Parathyroid adenoma (tissue), 2 donors: ENCODE data around the gene ADA.

Source experiments
- H2AFZ ChIP-seq: fragments of 300-600 bp; sonication (generic); one replicate; pipeline ENCODE4 v1.7.0; 2017; ENCODE audit warnings: antibody characterized with exemption, mild to moderate bottlenecking
- H3K27ac ChIP-seq: fragments of 300-600 bp; sonication (generic); one replicate; pipeline ENCODE4 v1.7.0; 2017
- H3K27me3 ChIP-seq: fragments of 300-600 bp; sonication (generic); one replicate; pipeline ENCODE4 v1.7.0; 2017; ENCODE audit warnings: low read length; ENCODE audit not compliant: control insufficient read depth, insufficient read depth
- H3K36me3 ChIP-seq: fragments of 300-600 bp; sonication (generic); one replicate; pipeline ENCODE4 v1.7.0; 2017; ENCODE audit warnings: low read length; ENCODE audit not compliant: control insufficient read depth, insufficient read depth
- H3K4me1 ChIP-seq: fragments of 300-600 bp; sonication (generic); one replicate; pipeline ENCODE4 v1.7.0; 2017; ENCODE audit warnings: control low read depth
- H3K4me2 ChIP-seq: fragments of 300-600 bp; sonication (generic); one replicate; pipeline ENCODE4 v1.7.0; 2017; ENCODE audit warnings: low read length
- H3K4me3 ChIP-seq: fragments of 300-600 bp; sonication (generic); one replicate; pipeline ENCODE4 v1.7.0; 2017; ENCODE audit warnings: low read depth, low read length
- H3K79me2 ChIP-seq: fragments of 300-600 bp; sonication (generic); one replicate; pipeline ENCODE4 v1.7.0; 2017; ENCODE audit warnings: control low read depth
- H3K9ac ChIP-seq: fragments of 300-600 bp; sonication (generic); one replicate; pipeline ENCODE4 v1.7.0; 2017; ENCODE audit warnings: mild to moderate bottlenecking
- H3K9me3 ChIP-seq: fragments of 300-600 bp; sonication (generic); one replicate; pipeline ENCODE4 v1.7.0; 2017; ENCODE audit warnings: low read length; ENCODE audit not compliant: control insufficient read depth
- CTCF ChIP-seq: fragments of 300-600 bp; sonication (generic); IDR thresholded peaks from one replicate; pipeline ENCODE4 v1.7.0; 2017; ENCODE audit warnings: antibody characterized with exemption, mild to moderate bottlenecking
- donor health status: primary hyperparathyroidism.

The ADA gene

DNA sequence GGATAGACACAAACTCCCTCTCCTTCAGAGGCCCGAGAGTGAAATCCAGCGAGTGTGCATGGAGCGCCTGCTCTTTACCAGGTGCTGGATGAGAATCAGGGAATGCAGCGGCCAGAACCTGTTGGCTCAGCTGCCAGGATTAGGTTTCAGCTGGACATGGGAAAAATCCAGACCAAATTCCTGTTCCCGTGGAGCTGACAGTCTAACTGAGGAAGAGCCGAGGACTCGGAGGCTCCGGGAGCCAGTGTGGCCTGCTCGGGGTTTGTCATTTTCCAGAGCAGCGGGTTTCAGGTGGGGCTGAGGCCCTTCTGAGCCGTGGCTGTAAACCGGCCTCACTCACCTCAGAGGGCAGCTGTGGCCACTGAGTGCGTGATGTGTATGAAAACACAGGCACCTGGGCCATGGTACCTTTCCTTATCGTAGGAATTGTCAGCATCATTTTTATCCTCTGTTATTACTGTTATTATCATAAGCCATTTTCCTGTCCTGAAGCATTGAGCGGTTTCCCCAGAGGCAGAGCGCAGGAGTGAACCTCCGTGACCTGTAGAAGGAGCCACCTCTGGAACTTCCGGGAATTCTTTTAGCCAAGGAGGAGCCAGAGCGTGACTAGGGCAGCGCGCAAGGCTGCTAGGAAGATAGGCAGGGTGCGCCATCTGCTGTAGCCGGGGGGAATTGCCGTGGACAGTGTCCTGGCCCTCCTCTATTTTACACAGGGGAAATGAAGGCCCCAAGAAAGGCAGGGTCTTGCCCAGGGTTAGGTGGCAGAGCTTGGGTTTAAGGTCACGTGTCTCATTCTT is 41.8 kb downstream of the ADA start:
- Histone ChIP-seq H3K4me3 (no peak overlapping the region), H3K9ac (no peak overlapping the region), H3K27me3 (no peaks in the 10 kb centered on the region), H3K4me1 (peaks cover 8% of the 10 kb centered on the region), H3K79me2 (peaks cover 11% of the 10 kb centered on the region), H3K4me2 (peak overlapping the region; percentile 43), H3K36me3 (no peaks in the 10 kb centered on the region), H3K9me3 (no peaks in the 10 kb centered on the region), H3K27ac (peak overlapping the region; percentile 90), H2AFZ (peak overlapping the region; percentile 68)
- peak; percentile 99 for TF ChIP-seq CTCF

DNA sequence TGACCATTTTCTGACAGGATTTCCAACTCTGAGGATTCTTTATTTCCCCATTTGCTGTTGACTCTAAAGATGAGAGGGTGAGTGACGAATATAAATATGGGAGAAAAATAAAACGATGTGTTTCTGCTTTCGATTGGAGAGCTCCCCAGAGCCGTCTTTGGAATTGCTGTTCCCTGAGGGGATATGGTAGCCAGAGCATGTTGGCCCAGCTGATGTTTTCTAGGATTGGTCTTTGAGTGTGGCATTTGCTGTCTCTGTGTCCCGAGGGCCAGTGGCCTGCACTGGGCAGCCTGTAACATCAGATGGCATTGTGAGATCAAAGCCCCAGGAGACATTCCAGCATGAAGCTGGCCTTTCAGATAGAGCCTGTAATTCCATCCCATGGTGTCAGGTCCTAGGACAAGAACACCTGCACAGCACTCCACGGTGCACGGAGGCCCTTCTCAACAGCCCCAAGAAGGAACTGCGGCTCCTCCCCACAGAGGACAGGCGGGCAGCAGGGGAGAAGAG is 42.4 kb downstream of the ADA start:
- Histone ChIP-seq H3K79me2 (peaks cover 13% of the 10 kb centered on the region), H3K4me3 (no peak overlapping the region), H3K4me1 (peaks cover 8% of the 10 kb centered on the region), H3K36me3 (no peaks in the 10 kb centered on the region), H3K9ac (no peak overlapping the region), H2AFZ (peak overlapping the region; percentile 68), H3K9me3 (no peaks in the 10 kb centered on the region), H3K27ac (peak overlapping the region; percentile 90), H3K4me2 (peak overlapping the region; percentile 43), H3K27me3 (no peaks in the 10 kb centered on the region)
- TF ChIP-seq CTCF = no peak

- H2AFZ ChIP-seq = no peak overlapping the region
- peaks cover 12% of the 10 kb centered on the region for H3K4me1 ChIP-seq
- no peak overlapping the region for H3K27ac ChIP-seq
- H3K9me3 ChIP-seq = no peaks in the 10 kb centered on the region
- H3K9ac ChIP-seq = no peak overlapping the region
- H3K79me2 ChIP-seq = peaks cover 6% of the 10 kb centered on the region
- TF ChIP-seq CTCF = no peak
- no peaks in the 10 kb centered on the region for H3K36me3 ChIP-seq
- no peak overlapping the region for H3K4me3 ChIP-seq
- no peaks in the 10 kb centered on the region for H3K27me3 ChIP-seq
- H3K4me2 ChIP-seq = no peak overlapping the region
Measured at GRCh38 chr20:44606725-44607441, 44.6 kb downstream of the ADA start.

- peaks cover 15% of the 10 kb centered on the region for H3K4me1 ChIP-seq
- TF ChIP-seq CTCF = no peak
- H3K79me2 ChIP-seq = peaks cover 13% of the 10 kb centered on the region
- no peak overlapping the region for H3K4me3 ChIP-seq
- H3K36me3 ChIP-seq = no peaks in the 10 kb centered on the region
- no peak overlapping the region for H3K4me2 ChIP-seq
- no peak overlapping the region for H2AFZ ChIP-seq
- H3K9ac ChIP-seq = no peak overlapping the region
- no peaks in the 10 kb centered on the region for H3K27me3 ChIP-seq
- no peaks in the 10 kb centered on the region for H3K9me3 ChIP-seq
- H3K27ac ChIP-seq = no peak overlapping the region
Measured at GRCh38 chr20:44603327-44603726, 48.2 kb downstream of the ADA start.
